HG03095 (cell line): ENCODE data around the gene GBF1.

ENCODE experiments used
- ATAC-seq: cut with Tn5 transposase; IDR thresholded peaks from one replicate; pipeline ENCODE4 v1.9.1; 2021; ENCODE audit warnings: moderate library complexity; ENCODE audit not compliant: unreplicated experiment

GBF1 gene

DNA sequence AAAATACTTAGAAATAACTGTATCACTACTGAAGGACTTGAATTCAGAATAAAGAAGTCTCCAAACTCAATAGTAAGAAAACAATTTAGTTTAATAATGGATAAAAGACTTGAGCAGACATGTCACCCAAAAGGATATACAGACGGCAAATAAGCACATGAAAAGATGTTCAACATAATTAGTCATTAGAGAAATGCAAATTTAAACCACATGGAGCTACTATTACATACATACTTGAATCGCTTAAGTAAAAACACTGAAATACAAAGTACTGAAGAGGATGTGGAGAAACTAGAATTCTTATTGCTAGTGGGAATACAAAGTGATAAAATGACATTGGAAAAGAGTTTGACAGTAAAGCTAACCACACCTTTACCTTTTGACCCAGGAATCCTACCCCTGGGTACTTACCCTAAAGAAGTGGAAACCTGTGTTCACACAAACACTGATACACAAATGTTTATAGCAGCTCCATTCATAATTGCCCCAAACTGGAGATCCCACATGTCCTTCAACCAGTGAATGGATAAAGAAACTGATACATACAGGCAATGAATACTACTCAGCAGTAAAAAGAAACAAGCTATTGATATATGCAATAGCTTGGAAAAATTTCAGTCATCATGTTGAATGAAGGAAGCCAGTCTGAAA is 95.8 kb downstream of the GBF1 start:
- no peak for ATAC-seq

DNA sequence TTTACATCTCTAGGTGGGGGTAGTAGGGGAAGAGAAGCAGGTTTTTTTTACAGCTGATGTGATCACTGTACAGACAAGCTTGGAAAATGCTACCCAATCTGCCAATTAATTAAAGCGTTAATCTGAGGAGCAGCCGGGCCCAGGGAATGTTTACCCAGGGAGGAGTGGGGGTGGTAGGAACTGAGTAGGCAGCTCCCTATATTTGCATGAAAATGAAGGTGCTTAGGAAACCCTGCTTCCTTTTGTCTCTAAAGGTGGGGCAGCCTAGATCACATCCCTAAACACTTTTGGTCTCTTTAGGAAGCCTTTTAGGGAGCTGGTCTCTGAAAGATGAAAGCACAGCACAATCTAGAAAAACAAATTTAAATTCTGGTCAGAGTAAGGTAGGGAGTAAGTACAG is 97.1 kb downstream of the GBF1 start:
- ATAC-seq, result no peak

DNA sequence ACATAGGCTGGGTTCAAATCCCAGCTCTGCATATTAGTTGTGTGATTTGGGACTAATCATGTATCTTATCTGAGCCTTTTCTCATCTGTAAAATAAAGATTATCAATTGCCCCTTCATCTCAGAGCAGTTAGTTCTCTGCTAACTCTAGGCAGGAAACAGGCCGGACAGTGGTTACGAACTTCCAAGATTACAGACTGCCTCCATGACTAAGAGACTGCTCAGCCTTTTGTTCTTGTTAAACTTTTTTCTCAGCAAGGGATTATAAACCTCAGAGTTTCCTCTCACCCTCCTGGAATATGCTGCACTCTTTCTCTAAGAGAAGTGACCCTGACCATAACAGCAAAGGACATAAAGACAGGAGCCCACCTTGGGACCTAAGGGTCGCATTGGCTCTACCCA is 97.6 kb downstream of the GBF1 start:
- no peak for ATAC-seq

DNA sequence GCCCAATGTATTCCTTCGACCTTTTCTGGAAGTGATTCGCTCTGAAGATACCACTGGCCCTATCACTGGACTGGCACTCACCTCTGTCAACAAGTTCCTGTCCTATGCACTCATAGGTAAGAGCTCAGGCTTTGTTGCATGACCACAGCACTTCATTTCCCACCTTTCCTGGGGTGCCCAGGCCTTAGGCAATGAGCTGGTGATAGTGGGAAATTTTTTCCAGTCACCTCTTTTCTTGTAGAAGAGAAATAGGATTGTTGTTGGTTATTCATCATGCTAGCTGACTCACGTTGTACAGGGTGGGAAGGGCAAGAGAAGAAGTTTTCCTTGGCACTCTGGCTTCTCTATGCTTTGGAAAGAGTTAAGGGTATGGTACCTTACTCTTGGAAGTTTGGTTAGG is 98.7 kb downstream of the GBF1 start:
- ATAC-seq, result no peak

DNA sequence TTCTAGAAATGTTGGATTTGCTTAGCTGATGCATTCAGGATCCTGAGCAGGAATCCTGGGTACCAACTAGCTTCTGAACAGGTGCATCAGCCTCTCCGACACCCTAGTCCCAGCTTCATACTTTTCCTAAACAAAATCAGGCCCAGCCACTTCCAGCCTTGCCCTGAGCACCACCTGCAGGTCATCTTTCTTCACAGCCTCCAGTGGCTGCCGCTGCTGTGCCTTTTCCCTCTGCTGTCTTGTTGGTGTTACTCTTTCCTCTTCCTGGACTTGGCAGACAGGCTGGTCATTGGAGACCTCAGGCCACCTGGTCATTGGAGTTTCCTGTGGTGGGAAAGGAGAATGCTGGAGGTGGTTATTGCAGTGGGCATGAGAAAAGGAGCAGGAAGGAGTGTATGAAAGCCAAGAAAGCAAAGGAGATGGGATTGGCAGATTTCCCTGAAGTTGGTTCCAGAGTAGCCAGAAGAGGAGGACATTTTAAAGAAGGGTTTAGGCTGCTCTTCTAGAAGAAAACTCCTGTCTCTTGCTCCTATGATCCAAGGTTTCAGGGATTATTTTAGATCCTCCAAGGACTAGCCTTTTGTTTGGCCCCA is 102.0 kb downstream of the GBF1 start:
- no peak for ATAC-seq

DNA sequence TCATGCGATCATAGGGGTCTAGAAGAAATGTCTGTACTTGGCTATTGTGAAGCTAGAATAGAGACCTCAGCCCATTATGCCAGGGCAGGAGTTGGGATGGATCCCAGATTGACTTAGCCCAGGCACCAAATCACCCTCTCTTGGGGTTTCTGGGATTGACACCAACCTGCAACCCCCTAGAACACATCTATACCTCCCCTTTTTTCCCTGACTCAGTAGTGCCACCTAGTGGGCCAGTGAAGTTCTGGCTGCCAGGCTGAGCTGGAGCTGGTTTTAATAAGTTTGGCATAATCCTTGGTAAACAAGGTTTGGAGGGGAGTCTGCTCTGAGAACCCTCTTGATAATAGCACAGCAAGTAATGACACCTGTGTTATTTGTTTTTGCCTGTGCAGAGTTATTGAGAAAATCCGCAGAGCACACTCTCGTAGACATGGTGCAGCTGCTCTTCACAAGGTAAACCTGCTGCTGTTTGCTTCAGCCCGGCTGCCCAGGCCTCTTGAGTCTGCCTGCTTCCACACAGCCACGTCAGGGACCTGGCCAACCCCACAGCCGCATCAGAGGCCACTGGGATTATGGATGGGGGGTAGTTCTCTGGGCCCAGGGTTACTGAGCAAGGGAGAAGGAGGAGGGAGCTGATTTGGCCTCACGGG is 106.9 kb downstream of the GBF1 start:
- no peak for ATAC-seq

DNA sequence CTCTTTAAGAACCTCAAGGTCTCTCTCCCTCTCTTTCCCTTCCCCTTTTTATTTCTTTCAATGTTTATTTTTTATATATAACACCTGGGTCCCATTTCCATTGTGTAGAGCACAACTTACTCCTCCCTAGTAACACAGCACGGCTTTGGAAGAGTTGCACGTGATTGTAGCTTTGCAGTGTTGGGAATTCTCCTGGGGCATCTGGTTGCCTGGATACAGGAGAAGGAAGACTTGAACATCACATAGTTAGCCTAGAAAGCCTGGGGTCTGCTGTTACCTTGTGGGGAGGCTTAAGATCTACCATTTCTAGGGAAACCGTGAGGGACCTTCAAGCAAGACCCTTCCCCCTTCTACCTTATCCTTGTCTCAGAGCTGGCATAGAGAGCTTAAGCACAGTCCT is 109.1 kb downstream of the GBF1 start:
- ATAC-seq, result no peak

DNA sequence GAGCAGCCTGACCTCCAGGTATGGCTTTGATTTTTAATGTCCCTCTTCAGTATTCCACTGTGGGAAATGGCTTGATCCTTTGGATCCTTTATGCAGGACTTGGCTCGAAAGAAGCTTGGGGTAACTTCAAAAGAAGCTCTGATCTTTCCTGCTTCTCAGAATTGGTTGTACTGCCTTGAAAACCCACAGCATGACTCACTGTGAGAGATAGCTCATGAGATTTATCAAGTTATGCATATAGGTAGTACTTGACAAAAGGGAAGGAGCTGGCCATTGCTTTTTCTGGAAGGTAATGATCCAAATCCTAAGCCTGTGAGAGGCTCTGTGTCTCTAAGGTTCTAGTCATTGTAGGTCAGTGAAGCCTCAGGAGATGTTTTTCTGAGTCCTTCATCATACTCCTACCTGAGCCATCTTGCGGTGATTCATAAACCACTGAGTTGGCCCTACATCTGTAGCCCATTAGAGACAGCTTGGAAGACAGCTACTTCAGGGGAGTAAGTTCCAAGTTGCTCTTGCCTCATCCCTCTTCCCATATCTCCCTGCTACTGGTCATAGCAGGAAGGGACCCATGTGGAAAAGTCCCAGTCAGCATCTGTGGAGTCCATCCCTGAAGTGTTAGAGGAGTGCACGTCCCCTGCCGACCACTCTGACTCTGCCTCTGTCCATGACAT is 113.5 kb downstream of the GBF1 start:
- ATAC-seq, result no peak

DNA sequence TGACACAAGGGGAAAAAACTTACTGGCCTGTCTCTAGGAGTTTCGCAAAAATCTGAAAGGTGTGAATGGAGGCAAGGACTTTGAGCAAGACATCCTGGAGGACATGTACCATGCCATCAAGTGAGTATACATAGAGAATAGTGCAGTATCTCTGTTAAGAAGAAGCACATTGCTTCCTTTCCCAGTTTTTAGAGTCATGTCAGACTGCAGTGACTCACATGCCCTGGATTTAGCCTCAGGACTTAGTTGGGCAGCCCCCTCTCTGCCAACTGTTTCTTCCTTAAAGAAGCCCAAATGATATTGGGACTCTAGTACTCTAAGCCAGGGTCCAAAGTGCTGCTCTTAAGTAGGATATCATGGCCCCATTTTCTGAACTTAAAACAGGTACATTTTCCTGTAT is 122.1 kb downstream of the GBF1 start:
- ATAC-seq, result no peak

DNA sequence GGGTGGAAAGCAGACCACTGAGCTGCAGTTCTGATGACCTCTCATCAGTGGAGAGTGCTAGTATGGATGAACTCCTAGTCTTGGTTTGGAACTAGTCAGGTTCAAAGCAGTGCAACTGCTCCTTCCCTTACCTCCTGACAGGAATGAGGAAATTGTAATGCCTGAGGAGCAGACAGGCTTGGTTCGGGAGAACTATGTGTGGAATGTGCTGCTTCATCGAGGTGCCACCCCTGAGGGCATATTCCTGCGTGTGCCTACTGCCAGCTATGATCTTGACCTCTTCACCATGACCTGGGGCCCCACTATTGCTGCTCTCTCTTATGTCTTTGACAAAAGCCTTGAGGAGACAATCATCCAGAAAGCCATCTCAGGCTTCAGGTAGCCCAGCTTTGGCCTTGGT is 122.7 kb downstream of the GBF1 start:
- no peak for ATAC-seq

DNA sequence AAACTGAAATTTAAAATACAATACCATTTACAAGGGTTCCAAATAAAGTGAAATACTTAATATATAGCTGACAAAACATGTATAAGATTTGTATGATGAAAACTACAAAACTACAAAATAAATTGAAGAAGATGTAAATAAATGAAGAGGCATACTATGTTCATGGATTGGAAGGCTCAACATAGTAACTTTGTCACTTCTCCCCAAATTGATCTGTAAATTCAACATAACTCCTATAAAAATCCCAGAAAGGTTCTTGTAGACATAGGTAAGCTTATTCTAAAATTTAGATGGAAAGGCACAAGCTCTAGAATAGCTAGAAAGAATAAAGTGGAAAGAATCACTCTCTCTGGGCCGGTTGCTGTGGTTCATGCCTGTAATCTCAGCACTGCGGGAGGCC is 126.0 kb downstream of the GBF1 start:
- ATAC-seq, result no peak

DNA sequence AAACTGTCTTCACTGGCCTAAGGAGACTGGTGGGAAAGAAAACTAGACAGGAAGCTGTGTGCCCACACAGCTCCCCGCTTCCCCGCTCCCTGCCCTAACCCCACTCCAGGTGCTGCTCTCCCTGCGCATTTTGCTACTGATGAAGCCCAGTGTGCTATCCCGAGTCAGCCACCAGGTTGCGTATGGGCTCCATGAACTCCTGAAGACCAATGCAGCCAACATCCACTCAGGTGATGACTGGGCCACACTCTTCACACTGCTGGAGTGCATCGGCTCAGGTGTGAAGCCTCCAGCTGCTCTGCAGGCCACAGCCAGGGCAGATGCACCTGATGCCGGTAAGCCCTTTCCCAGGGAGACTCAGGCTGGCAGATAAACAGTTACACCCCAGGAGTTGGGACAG is 129.9 kb downstream of the GBF1 start:
- ATAC-seq, result no peak

DNA sequence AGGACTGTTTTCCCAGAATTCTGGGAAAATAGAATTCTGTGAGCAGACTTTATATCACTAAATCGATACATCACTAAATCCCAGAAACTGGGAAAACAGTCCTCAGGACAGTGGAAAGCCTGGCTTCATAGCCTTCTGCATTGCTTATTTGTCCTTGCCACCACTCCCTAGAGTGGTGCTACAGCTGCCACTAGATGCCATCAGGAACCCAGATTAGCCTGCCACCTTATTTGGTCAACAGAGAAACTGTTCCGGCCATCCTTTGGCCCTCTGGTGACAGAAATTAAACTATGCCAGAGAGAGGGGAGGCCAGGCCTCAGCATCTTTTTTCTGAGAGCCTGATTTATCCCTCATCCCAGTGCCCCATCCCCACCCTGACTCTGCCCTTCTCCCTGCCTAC is 130.5 kb downstream of the GBF1 start:
- no peak for ATAC-seq

DNA sequence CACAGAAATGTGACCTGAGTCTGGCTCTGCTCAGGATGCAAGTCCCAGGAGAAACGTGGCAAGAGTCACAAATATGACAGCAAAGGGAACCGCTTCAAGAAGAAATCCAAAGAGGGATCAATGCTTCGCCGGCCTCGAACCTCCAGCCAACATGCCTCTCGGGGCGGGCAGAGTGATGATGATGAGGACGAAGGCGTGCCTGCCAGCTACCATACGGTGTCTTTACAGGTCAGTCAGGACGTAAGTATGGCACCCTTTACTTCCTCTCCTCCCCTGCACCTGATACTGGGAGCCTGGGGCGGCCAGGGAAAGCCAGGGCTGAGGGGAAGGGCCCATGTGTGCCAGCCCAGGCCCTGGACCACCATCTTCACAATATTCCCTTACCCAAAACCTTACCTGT is 131.6 kb downstream of the GBF1 start:
- no peak for ATAC-seq

DNA sequence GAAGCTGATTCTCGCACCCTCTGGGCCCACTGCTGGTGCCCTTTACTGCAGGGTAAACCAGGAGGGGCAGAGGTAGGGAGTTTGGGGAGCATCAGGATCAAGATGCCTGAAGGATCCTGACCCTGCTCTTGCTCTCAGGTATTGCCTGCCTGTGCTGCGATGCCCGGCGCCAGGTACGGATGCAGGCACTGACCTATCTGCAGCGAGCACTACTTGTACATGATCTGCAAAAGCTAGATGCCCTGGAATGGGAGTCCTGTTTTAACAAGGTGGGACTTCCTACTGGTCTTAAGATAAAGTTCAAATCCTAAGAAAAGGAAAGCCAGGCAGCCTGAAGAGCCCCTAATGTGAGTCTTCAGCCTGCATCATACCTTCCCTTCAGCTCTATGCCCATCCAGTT is 134.1 kb downstream of the GBF1 start:
- no peak for ATAC-seq

DNA sequence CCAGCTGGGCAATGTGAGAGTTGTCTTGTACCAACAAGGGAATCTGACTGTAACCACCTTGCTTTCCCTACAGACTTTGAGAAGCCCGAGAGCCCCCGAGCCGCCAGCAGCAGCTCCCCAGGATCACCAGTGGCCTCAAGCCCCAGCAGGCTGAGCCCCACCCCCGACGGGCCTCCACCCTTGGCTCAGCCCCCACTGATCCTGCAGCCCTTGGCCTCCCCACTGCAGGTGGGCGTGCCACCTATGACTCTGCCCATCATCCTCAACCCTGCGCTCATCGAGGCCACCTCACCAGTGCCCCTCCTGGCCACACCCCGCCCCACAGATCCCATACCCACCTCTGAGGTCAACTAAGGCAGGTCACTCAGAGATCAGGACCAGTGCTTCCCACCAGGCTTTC is 136.7 kb downstream of the GBF1 start:
- ATAC-seq, result no peak

DNA sequence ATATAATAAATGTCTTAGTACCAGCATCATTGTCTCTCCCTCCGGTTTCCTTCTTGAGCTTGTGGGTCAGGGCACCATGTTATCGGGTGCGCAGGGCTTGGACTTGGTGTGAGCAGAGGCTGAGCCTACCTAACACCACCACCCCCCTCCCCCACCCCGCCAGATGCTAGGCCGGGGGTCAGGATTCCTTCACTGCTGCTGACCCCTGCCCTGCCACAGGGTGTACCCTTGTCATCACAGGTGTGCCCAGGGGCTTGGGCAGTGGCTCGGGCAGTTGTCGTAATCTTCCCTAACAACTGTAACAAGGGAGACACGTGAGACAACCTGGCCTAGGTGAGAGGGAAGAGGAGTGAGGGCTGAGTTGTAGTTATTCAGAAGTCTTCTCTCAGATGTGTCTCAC is 137.5 kb downstream of the GBF1 start:
- no peak for ATAC-seq

DNA sequence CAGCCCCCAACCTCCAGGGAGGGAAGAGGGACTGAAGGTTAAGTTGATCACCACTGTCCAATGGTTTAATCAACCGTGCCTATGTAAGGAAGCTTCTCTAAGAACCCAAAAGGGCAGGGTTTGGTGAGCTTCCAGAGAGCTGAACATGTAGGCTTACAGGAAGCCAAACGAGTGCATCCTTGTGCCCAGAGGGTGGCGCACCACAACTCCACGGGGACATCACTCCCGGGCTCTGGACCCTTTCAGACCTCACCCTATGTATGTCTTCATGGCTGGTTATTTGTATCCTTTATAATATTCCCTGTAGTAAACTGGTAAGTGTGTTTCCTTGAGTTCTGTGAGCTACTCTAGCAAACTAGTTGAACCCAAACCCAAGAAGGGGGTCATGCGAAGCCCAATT is 138.7 kb downstream of the GBF1 start:
- ATAC-seq, result no peak

DNA sequence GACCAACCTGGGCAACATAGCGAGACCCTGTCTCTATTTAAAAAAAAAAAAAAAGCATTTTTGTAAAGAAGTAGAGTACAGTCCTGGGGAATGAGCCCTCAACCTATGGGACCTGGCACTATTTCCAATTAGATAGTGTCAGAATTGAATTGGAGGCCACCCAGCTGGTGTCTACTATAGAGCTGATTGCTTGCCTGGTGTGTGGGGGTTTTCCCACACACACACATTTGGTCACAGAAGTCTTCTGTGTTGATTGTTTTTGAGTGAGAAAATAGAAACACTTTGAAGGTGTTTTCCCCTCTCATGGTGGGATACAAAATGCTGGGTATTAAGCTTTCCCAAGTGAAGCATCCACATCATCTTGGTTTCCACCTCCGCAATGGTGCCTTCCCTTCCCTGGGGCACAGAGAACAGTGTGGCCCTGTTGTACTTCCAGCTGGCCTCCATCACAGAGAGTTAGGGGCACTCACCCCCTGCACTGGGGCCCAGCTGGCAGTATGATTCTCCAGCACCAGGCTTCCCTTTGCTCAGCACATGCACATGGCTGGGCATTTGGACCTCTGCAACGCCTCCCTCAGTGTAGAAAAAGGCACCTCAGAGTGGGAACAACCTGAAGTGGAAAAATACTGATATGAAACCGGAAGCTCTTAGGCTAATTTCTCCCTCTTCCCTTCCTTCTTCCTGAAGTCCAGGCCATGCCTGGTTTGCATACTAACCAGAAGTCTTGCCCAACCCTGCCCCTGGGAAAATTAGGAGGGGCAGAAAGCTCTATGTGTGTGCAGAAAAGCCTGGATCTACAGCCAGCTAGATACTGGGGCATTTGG is 139.5 kb downstream of the GBF1 start:
- no peak for ATAC-seq

DNA sequence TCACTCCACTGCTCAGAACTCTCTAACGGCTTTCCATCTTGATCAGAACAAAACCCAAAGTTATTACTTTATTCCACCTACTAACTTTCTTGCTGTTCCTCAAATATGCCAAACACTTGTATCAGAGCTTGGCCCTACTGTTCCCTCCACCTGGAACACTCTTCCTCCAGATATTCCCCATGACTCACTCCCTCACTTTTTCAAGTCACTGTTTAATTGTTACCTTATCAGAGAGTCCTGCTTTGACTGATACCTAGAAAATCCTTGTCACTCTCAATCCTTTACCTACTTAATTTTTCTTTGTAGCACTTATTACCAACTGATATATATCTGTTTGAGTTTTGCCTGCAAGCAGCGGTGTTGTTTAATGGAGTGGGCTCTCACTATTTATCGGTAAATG is 144.6 kb downstream of the GBF1 start:
- ATAC-seq, result no peak

DNA sequence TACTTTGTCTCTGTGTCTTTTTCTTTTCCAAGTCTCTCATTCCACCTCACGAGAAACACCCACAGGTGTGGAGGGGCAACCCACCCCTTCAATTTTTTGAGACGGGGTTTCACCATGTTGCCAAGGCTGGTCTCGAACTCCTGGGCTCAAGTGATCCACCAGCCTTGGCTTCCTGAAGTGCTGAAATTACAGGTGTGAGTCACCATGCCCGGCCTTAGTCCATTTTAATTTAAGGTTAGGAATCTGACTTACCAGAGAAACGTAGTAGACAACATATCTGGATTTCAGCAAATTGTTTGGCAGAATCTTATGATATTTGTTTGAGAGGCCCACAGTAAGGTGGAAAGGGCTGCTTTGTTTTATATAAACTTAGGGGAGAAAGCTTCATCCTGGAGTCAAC is 147.0 kb downstream of the GBF1 start:
- ATAC-seq, result no peak
